Upper lobe of left lung (tissue), 6 donors: ENCODE measurements around the gene CCT7. TPM values are rescaled to one million over a fixed set of nuclear protein-coding genes. Genes with fewer than 3 reads are reported as not detected.

Experiments used
- ATAC-seq, 2 donors: fragments of 200-7000 bp; cut with Tn5 transposase; one replicate each; pipeline ENCODE4 v1.9.1; 2022; ENCODE audit warnings: mild to moderate bottlenecking in 2 of 2, moderate library complexity in 2 of 2; ENCODE audit not compliant: low FRiP score in 2 of 2
- DNase-seq, 2 donors: peaks; one replicate each; pipeline ENCODE4 v3.0.0-alpha.2; 2019 to 2020
- H3K27ac ChIP-seq, 4 donors: fragments of 200-600 bp; sonication (generic); one replicate each; pipeline ENCODE4 v1.5.1; 2016 to 2019
- H3K27me3 ChIP-seq, 4 donors: fragments of 200-600 bp; sonication (generic); one replicate each; pipeline ENCODE4 v1.5.1; 2017 to 2019
- H3K36me3 ChIP-seq, 4 donors: fragments of 200-600 bp; sonication (generic); one replicate each; pipeline ENCODE4 v1.5.1; 2016 to 2019
- H3K4me1 ChIP-seq, 4 donors: fragments of 200-600 bp; sonication (generic); one replicate each; pipeline ENCODE4 v1.5.1; 2018 to 2019
- H3K4me3 ChIP-seq, 4 donors: fragments of 200-600 bp; sonication (generic); one replicate each; pipeline ENCODE4 v1.5.1; 2017 to 2019; ENCODE audit warnings: mild to moderate bottlenecking in 2 of 4, moderate library complexity in 1 of 4
- H3K9me3 ChIP-seq, 4 donors: fragments of 200-600 bp; sonication (generic); one replicate each; pipeline ENCODE4 v1.5.1; 2018 to 2019
- CTCF ChIP-seq, 6 experiments: fragments of 450-650 bp in 4 of 6; fragments of 200-600 bp in 2 of 6; sonication (generic) in 2 of 6; IDR thresholded peaks; one replicate each; pipeline ENCODE4 v1.5.1; 2016 to 2019; ENCODE audit warnings: antibody characterized with exemption in 6 of 6
- EP300 ChIP-seq, 4 donors: sonication (generic); formaldehyde crosslinking; IDR thresholded peaks; one replicate each; pipeline ENCODE4 v1.5.1; 2017; ENCODE audit warnings: antibody characterized with exemption in 4 of 4, control low read depth in 2 of 4
- POLR2A ChIP-seq, 4 donors: fragments of 450-650 bp; IDR thresholded peaks; one replicate each; pipeline ENCODE4 v1.5.1; 2016 to 2017; ENCODE audit warnings: antibody characterized with exemption in 4 of 4, mild to moderate bottlenecking in 2 of 4
- POLR2AphosphoS5 ChIP-seq, 2 donors: sonication (generic); formaldehyde crosslinking; IDR thresholded peaks; one replicate each; pipeline ENCODE4 v1.5.1; 2017; ENCODE audit warnings: antibody characterized with exemption in 2 of 2
- WGBS, 2 donors: methylation state at CpG; one replicate each; pipeline ENCODE4 v1.1.5; 2017 to 2018; 5-methylcytosine and 5-hydroxymethylcytosine counted together
- total RNA-seq, 6 donors: library from RNA; depleted of rRNA in 4 of 6; stranded (reverse); fragments of >200 nt in 4 of 6; gene quantifications; one replicate each; pipeline versions ENCODE4 v1.1.0 to v1.2.1, GENCODE V29; 2016 to 2021
- donor health status: DM: no; HTN: no; CAD: no; lungs with moderate emphysema.
- donor health status: DM: no; HTN: yes; CAD: no; lungs with severe emphysema.

Gene CCT7
- total RNA-seq, 6 donors from 2014 or later: 70.2 to 183 (median 129) TPM

GRCh38 chr2:73238976-73239375 lies 4.9 kb downstream of the CCT7 start:
- no peak overlapping the region for H3K27ac ChIP-seq
- no peak for TF ChIP-seq POLR2AphosphoS5 (IDR thresholded peaks at IDR 0.05)
- TF ChIP-seq EP300 (IDR thresholded peaks at IDR 0.05): no peak
- no peak for TF ChIP-seq CTCF (IDR thresholded peaks at IDR 0.05)
- TF ChIP-seq POLR2A (IDR thresholded peaks at IDR 0.05): no peak
- ATAC-seq: no peak
- WGBS, 2 donors: 64 to 87% methylated on average over 1 of the region's 1 CpG
- H3K4me3 ChIP-seq: no peak overlapping the region
- H3K36me3 ChIP-seq: peaks cover 0 to 57% (median 25%) of the 10 kb centered on the region in 4 donors
- H3K4me1 ChIP-seq: peaks cover 30 to 50% (median 41%) of the 10 kb centered on the region in 4 donors
- no peaks in the 10 kb centered on the region for H3K27me3 ChIP-seq
- no peaks in the 10 kb centered on the region for H3K9me3 ChIP-seq
- no peak for DNase-seq

GRCh38 chr2:73239776-73240175 lies 5.7 kb downstream of the CCT7 start:
- Histone ChIP-seq H3K4me3 (no peak overlapping the region), H3K36me3 (peaks cover 4 to 65% (median 33%) of the 10 kb centered on the region in 4 donors), H3K27me3 (no peaks in the 10 kb centered on the region), H3K27ac (no peak overlapping the region), H3K9me3 (no peaks in the 10 kb centered on the region), H3K4me1 (peaks cover 35 to 49% (median 44%) of the 10 kb centered on the region in 4 donors)
- no peak for DNase-seq
- TF ChIP-seq EP300 (IDR thresholded peaks at IDR 0.05) (no peak), CTCF (IDR thresholded peaks at IDR 0.05) (no peak)
- no peak for ATAC-seq
- whole genome bisulfite sequencing, 2 donors: 35 to 59% methylated on average over 3 of the region's 3 CpGs

- Histone ChIP-seq H3K27ac (no peak overlapping the region), H3K4me1 (peaks cover 10 to 16% (median 14%) of the 10 kb centered on the region in 4 donors), H3K4me3 (no peak overlapping the region), H3K27me3 (no peaks in the 10 kb centered on the region), H3K9me3 (no peaks in the 10 kb centered on the region), H3K36me3 (peaks cover 41 to 100% (median 75%) of the 10 kb centered on the region in 4 donors)
- TF ChIP-seq CTCF (IDR thresholded peaks at IDR 0.05) (no peak), EP300 (IDR thresholded peaks at IDR 0.05) (no peak), POLR2A (IDR thresholded peaks at IDR 0.05) (no peak), POLR2AphosphoS5 (IDR thresholded peaks at IDR 0.05) (no peak)
- ATAC-seq: peak in 1 of 2 donors; percentile 80
- DNase-seq: peak in 1 of 2 donors; percentile 53
- WGBS, 2 donors: 36 to 48% methylated on average over 5 of the region's 5 CpGs
These were observed 9.9 kb downstream of the CCT7 start for GRCh38 chr2:73243884-73244570.

GRCh38 chr2:73244580-73244979 lies 10.5 kb downstream of the CCT7 start:
- H3K9me3 ChIP-seq: no peaks in the 10 kb centered on the region
- H3K4me3 ChIP-seq: no peak overlapping the region
- H3K27ac ChIP-seq: no peak overlapping the region
- H3K4me1 ChIP-seq: peaks cover 7 to 13% (median 9%) of the 10 kb centered on the region in 4 donors
- no peaks in the 10 kb centered on the region for H3K27me3 ChIP-seq
- peaks cover 45 to 100% (median 78%) of the 10 kb centered on the region in 4 donors for H3K36me3 ChIP-seq
- DNase-seq (no peak), ATAC-seq (no peak)
- TF ChIP-seq CTCF (IDR thresholded peaks at IDR 0.05): no peak
- TF ChIP-seq POLR2A (IDR thresholded peaks at IDR 0.05): no peak
- no peak for TF ChIP-seq EP300 (IDR thresholded peaks at IDR 0.05)
- WGBS, 2 donors: 88 to 98% methylated on average over 3 of the region's 3 CpGs

- TF ChIP-seq POLR2AphosphoS5 (IDR thresholded peaks at IDR 0.05): no peak
- TF ChIP-seq EP300 (IDR thresholded peaks at IDR 0.05): no peak
- no peak for TF ChIP-seq POLR2A (IDR thresholded peaks at IDR 0.05)
- TF ChIP-seq CTCF (IDR thresholded peaks at IDR 0.05): no peak
- H3K9me3 ChIP-seq: no peaks in the 10 kb centered on the region
- 83 to 87% methylated on average over 3 of the region's 3 CpGs for WGBS, 2 donors
- H3K4me1 ChIP-seq: peaks cover 4 to 10% (median 6%) of the 10 kb centered on the region in 4 donors
- no peak for DNase-seq
- H3K4me3 ChIP-seq: no peak overlapping the region
- no peaks in the 10 kb centered on the region for H3K27me3 ChIP-seq
- ATAC-seq: no peak
- H3K27ac ChIP-seq: no peak overlapping the region
- peaks cover 63 to 100% (median 88%) of the 10 kb centered on the region in 4 donors for H3K36me3 ChIP-seq
These were observed 12.7 kb downstream of the CCT7 start for GRCh38 chr2:73246850-73247249.
